Keratinocyte (primary cell): ENCODE measurements around the gene SORBS1. TPM values are rescaled to one million over a fixed set of nuclear protein-coding genes. Genes with fewer than 3 reads are reported as not detected.

Experiments used
- DNase-seq: peaks from one replicate; pipeline ENCODE4 v3.0.0-alpha.2; 2011; ENCODE audit warnings: low read depth, missing footprints, low spot score
- FAIRE-seq: peaks from 2 replicates; lab custom pipeline; 2011; peaks lifted over from hg19 to GRCh38; lab: Jason Lieb, UNC
- H2AFZ ChIP-seq: 2 replicates; pipeline ENCODE4 v1.6.0; 2012; ENCODE audit warnings: low read length, control low read depth, inconsistent platforms; ENCODE audit not compliant: control insufficient read depth
- H3K27ac ChIP-seq: 2 replicates; pipeline ENCODE4 v1.5.1; 2011; ENCODE audit warnings: low read length; ENCODE audit not compliant: control insufficient read depth, insufficient read depth
- H3K27me3 ChIP-seq: 3 replicates; pipeline ENCODE4 v1.6.0; 2011; ENCODE audit warnings: low read length; ENCODE audit not compliant: control insufficient read depth, insufficient read depth; ENCODE audit errors: extremely low read depth
- H3K36me3 ChIP-seq, 2 experiments: 2 replicates in 1 of 2; 3 replicates in 1 of 2; pipeline ENCODE4 v1.5.1; 2011; ENCODE audit warnings: low read length in 2 of 2, mild to moderate bottlenecking in 1 of 2; ENCODE audit not compliant: control insufficient read depth in 2 of 2, insufficient read depth in 2 of 2; ENCODE audit errors: extremely low read depth in 1 of 2
- H3K4me1 ChIP-seq: 3 replicates; pipeline ENCODE4 v1.5.1; 2011; ENCODE audit warnings: low read length; ENCODE audit not compliant: control insufficient read depth, insufficient read depth; ENCODE audit errors: extremely low read depth
- H3K4me2 ChIP-seq: 3 replicates; pipeline ENCODE4 v1.6.0; 2011; ENCODE audit warnings: low read depth, low read length; ENCODE audit not compliant: control insufficient read depth, insufficient read depth; ENCODE audit errors: extremely low read depth
- H3K4me3 ChIP-seq, 3 experiments: fragments of 200-600 bp in 1 of 3; sonication (generic) in 1 of 3; 2 replicates in 2 of 3; 3 replicates in 1 of 3; pipeline ENCODE4 v1.5.1; 2011 to 2016; ENCODE audit warnings: low read length in 3 of 3, mild to moderate bottlenecking in 3 of 3, control low read depth in 2 of 3, inconsistent platforms in 1 of 3, low read depth in 1 of 3, mixed read lengths in 1 of 3, mixed run types in 1 of 3, moderate library complexity in 1 of 3; ENCODE audit not compliant: control insufficient read depth in 2 of 3, insufficient read depth in 2 of 3; ENCODE audit errors: extremely low read depth in 1 of 3
- H3K79me2 ChIP-seq: 2 replicates; pipeline ENCODE4 v1.6.0; 2012; ENCODE audit warnings: low read length; ENCODE audit not compliant: control insufficient read depth, insufficient read depth
- H3K9ac ChIP-seq: 3 replicates; pipeline ENCODE4 v1.6.0; 2011; ENCODE audit warnings: low read length; ENCODE audit not compliant: control insufficient read depth, insufficient read depth; ENCODE audit errors: extremely low read depth
- H3K9me1 ChIP-seq: 3 replicates; pipeline ENCODE4 v1.6.0; 2011; ENCODE audit warnings: low read length; ENCODE audit not compliant: control insufficient read depth, insufficient read depth; ENCODE audit errors: extremely low read depth
- H3K9me3 ChIP-seq: 2 replicates; pipeline ENCODE4 v1.5.1; 2012; ENCODE audit warnings: low read depth, low read length; ENCODE audit not compliant: control insufficient read depth
- H4K20me1 ChIP-seq: 3 replicates; pipeline ENCODE4 v1.6.0; 2011; ENCODE audit warnings: low read length; ENCODE audit not compliant: control insufficient read depth, insufficient read depth; ENCODE audit errors: extremely low read depth
- CTCF ChIP-seq, 3 experiments: IDR thresholded peaks in 1 of 3; conservative IDR thresholded peaks in 1 of 3; optimal IDR thresholded peaks in 1 of 3; 2 replicates in 2 of 3; 3 replicates in 1 of 3; pipeline versions ENCODE3 to v1.5.1; 2011; ENCODE audit warnings: low read length in 3 of 3, mild to moderate bottlenecking in 3 of 3, moderate library complexity in 2 of 3, control low read depth in 1 of 3, inconsistent platforms in 1 of 3; ENCODE audit not compliant: insufficient read depth in 2 of 3; ENCODE audit errors: extremely low read depth in 1 of 3
- EZH2 ChIP-seq: IDR thresholded peaks from one replicate; pipeline ENCODE4 v1.6.1; 2012; ENCODE audit warnings: inconsistent platforms, mild to moderate bottlenecking, low read length, moderate library complexity
- dilution Hi-C: fragments of 300-500 bp; cut with MboI; formaldehyde crosslinking; loops from one replicate; pipeline ENCODE4 v1.7.0; 2020; ENCODE audit warnings: low sequenced_read_pairs; ENCODE audit not compliant: extremely low pct_ligation_motif_present
- polyA plus RNA-seq, 5 experiments: library from polyadenylated mRNA; depleted of rRNA in 3 of 5; stranded (reverse) in 3 of 5; stranded (forward) in 1 of 5; unstranded in 1 of 5; fragments of >200 nt; gene quantifications; 1 replicate in 1 of 5; 2 replicates in 3 of 5; 3 replicates in 1 of 5; pipeline versions ENCODE4 v1.2.1 to v1.2.3, GENCODE V29; 2011 to 2012; ENCODE audit warnings: missing spikeins in 2 of 5, low read depth in 1 of 5, low replicate concordance in 1 of 5

Gene SORBS1
- polyA plus RNA-seq, 1 donor (not counting 4 experiments of a cell fraction or from before 2014, with no cell fraction given) = 0.42 TPM

GRCh38 chr10:95458871-95459270 is 102.3 kb downstream of the SORBS1 start:
- FAIRE-seq = no peak
- Histone ChIP-seq H3K4me1 (peaks cover 8% of the 10 kb centered on the region), H4K20me1 (no peaks in the 10 kb centered on the region), H3K9ac (no peak overlapping the region), H2AFZ (no peak overlapping the region), H3K27me3 (no peaks in the 10 kb centered on the region), H3K79me2 (no peaks in the 10 kb centered on the region), H3K4me3 (no peak overlapping the region), H3K9me1 (no peaks in the 10 kb centered on the region), H3K9me3 (no peaks in the 10 kb centered on the region), H3K4me2 (no peak overlapping the region), H3K27ac (no peak overlapping the region), H3K36me3 (no peaks in the 10 kb centered on the region)
- TF ChIP-seq EZH2 (no peak), CTCF (optimal IDR thresholded peaks at IDR 0.05 in 1 of 3, IDR thresholded peaks at IDR 0.05 in 1 of 3, conservative IDR thresholded peaks at IDR 0.05 in 1 of 3; ENCODE audit: extremely low read depth in 1 of 3, insufficient read depth in 2 of 3, low read length in 3 of 3) (no peak)
- DNase-seq = no peak
- dilution Hi-C loops = no loop called here

GRCh38 chr10:95458014-95458413 is 103.2 kb downstream of the SORBS1 start:
- no peak overlapping the region for H3K9ac ChIP-seq
- H3K4me3 ChIP-seq = no peak overlapping the region
- H3K4me1 ChIP-seq = peaks cover 8% of the 10 kb centered on the region
- no peaks in the 10 kb centered on the region for H3K9me1 ChIP-seq
- no peak overlapping the region for H3K27ac ChIP-seq
- DNase-seq (no peak), FAIRE-seq (no peak)
- H3K36me3 ChIP-seq = no peaks in the 10 kb centered on the region
- H3K27me3 ChIP-seq = no peaks in the 10 kb centered on the region
- TF ChIP-seq CTCF (optimal IDR thresholded peaks at IDR 0.05 in 1 of 3, IDR thresholded peaks at IDR 0.05 in 1 of 3, conservative IDR thresholded peaks at IDR 0.05 in 1 of 3; ENCODE audit: extremely low read depth in 1 of 3, insufficient read depth in 2 of 3, low read length in 3 of 3) = no peak
- TF ChIP-seq EZH2 = no peak
- dilution Hi-C loops = no loop called here
- H3K79me2 ChIP-seq = no peaks in the 10 kb centered on the region
- no peaks in the 10 kb centered on the region for H4K20me1 ChIP-seq
- no peak overlapping the region for H2AFZ ChIP-seq
- no peak overlapping the region for H3K4me2 ChIP-seq
- H3K9me3 ChIP-seq = no peaks in the 10 kb centered on the region
